BE2C (cell line): Measurements from ENCODE around the gene PDLIM7.

ENCODE experiments used
- DNase-seq: peaks from one replicate; pipeline ENCODE4 v3.0.0-alpha.2; 2020
- H3K27me3 ChIP-seq: fragments of 250-450 bp; sonication (Bioruptor Pico); 2 replicates; pipeline ENCODE4 v1.5.1; 2020; ENCODE audit warnings: mild to moderate bottlenecking
- H3K36me3 ChIP-seq: fragments of 250-450 bp; sonication (Bioruptor Pico); 2 replicates; pipeline ENCODE4 v1.5.1; 2020; ENCODE audit warnings: mild to moderate bottlenecking
- H3K4me1 ChIP-seq: fragments of 250-450 bp; sonication (Bioruptor Pico); 2 replicates; pipeline ENCODE4 v1.5.1; 2020
- H3K4me3 ChIP-seq: 2 replicates; pipeline ENCODE4 v1.5.1; 2011; ENCODE audit warnings: low read depth, low read length
- H3K9me3 ChIP-seq: fragments of 250-450 bp; sonication (Bioruptor Pico); 2 replicates; pipeline ENCODE4 v1.5.1; 2020
- CTCF ChIP-seq: IDR thresholded peaks from 2 replicates; pipeline ENCODE4 v1.5.1; 2012; ENCODE audit warnings: mild to moderate bottlenecking, low read depth, low read length

PDLIM7 gene

GRCh38 chr5:177531209-177531940 lies 34.0 kb upstream of the PDLIM7 start:
- no peak for TF ChIP-seq CTCF
- Histone ChIP-seq H3K4me1 (peaks cover 13% of the 10 kb centered on the region), H3K27me3 (no peaks in the 10 kb centered on the region), H3K4me3 (no peak overlapping the region), H3K36me3 (peaks cover 33% of the 10 kb centered on the region), H3K9me3 (no peaks in the 10 kb centered on the region)
- no peak for DNase-seq

GRCh38 chr5:177530638-177531037 lies 33.2 kb upstream of the PDLIM7 start:
- no peaks in the 10 kb centered on the region for H3K9me3 ChIP-seq
- H3K27me3 ChIP-seq, result no peaks in the 10 kb centered on the region
- DNase-seq, result no peak
- peaks cover 32% of the 10 kb centered on the region for H3K36me3 ChIP-seq
- no peak overlapping the region for H3K4me3 ChIP-seq
- H3K4me1 ChIP-seq, result peaks cover 13% of the 10 kb centered on the region
- TF ChIP-seq CTCF, result no peak

GRCh38 chr5:177529247-177530203 lies 32.1 kb upstream of the PDLIM7 start:
- Histone ChIP-seq H3K4me3 (no peak overlapping the region), H3K9me3 (no peaks in the 10 kb centered on the region), H3K27me3 (no peaks in the 10 kb centered on the region), H3K36me3 (peaks cover 44% of the 10 kb centered on the region), H3K4me1 (peaks cover 8% of the 10 kb centered on the region)
- peak; percentile 64 for DNase-seq
- TF ChIP-seq CTCF, result no peak

- Histone ChIP-seq H3K4me1 (peaks cover 8% of the 10 kb centered on the region), H3K9me3 (no peaks in the 10 kb centered on the region), H3K36me3 (peaks cover 49% of the 10 kb centered on the region), H3K4me3 (no peak overlapping the region), H3K27me3 (no peaks in the 10 kb centered on the region)
- TF ChIP-seq CTCF, result no peak
- no peak for DNase-seq
Observed at GRCh38 chr5:177528631-177529030, 31.2 kb upstream of the PDLIM7 start.

- no peak for TF ChIP-seq CTCF
- Histone ChIP-seq H3K36me3 (peaks cover 51% of the 10 kb centered on the region), H3K9me3 (no peaks in the 10 kb centered on the region), H3K4me3 (no peak overlapping the region), H3K27me3 (no peaks in the 10 kb centered on the region), H3K4me1 (peaks cover 8% of the 10 kb centered on the region)
- no peak for DNase-seq
Observed at GRCh38 chr5:177527595-177527994, 30.2 kb upstream of the PDLIM7 start.
